ENCODE measurements around the gene SCAMP1.

SCAMP1 gene

DNA sequence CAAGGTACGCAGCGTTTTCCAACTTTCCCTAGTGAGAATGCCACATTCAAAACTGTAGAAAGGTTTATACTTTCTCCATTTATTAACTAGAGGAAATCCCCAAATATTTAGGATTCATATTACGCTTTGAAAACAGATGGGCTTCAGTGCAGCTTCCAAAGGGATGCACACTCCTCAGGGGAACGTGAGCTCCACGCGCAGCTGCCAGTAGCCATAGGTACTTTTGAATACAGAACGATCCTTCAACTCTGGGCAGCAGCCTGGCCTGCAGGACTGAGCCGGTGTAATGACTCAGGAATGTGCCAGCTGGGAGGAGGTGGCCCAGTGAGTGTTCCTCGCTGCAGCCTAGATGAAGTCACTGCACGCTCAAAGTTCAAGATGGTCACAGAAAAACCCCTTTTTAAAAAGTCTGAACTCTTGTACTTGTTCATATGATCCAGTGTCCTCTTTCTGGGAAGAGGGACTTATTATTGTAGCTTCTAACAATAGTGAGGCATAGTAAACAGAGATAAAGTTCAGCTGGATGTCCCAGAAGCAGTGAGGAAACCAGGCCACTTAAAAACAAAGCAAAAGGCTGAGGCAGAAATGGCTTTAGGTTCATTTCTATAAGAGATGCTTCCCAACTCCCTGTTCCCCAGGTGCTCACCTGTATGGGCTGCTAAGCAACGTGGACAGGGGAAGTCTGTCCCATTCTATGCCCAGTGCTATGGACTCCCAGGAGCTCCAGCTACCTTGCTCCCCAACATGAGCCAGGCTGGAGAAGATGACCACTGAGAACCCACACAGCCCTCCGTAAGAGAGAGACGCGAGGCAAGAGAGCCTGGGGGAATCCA lies 158.2 kb downstream of the SCAMP1 start:
- no peaks in the 10 kb centered on the region for H3K9me3 ChIP-seq
- no peaks in the 10 kb centered on the region for H3K4me1 ChIP-seq (ENCODE audit: control insufficient read depth in 1 of 2, insufficient read depth in 1 of 2, low read depth in 1 of 2, low read length in 1 of 2)
- no peak for TF ChIP-seq CTCF (IDR thresholded peaks at IDR 0.05)
- no peak overlapping the region for H3K27ac ChIP-seq
- no peak overlapping the region for H3K4me3 ChIP-seq (ENCODE audit: low read depth in 1 of 2, low read length in 1 of 2)
- no peaks in the 10 kb centered on the region for H3K36me3 ChIP-seq
- H3K27me3 ChIP-seq, result no peaks in the 10 kb centered on the region

DNA sequence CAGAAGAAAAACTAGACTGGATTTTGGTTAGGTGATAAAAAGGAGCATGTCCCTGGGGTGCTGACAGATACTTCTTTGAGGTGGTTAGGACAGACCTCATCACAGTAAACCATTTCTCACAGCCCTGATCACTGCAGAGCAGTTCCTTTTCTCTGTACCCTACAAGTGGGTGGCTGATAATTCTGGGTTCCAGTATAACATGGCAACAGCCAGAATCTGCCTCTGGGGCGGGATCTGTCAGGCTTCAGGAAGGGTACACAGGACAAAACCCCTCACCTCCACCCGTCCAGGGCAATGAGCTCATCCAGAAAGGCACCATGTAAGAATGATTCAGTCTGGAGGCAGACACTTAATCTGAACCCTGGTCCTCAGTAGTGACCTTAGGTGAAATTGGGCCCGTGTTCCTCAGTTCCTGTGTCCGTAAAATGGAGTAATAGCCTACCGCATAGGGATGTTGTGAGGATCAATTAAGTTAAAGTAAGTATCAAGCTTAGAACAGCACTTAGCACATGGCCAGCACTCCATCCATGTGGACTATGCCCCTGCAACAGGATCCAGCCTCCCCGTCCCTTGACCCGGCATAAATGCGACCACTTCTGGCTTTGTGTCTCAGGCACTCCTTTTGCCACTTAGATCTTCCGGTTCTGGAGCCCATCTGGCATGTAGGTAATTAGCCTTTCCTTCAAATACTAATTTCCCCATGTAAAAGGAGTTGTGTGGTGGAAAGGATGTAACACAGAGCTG lies 159.0 kb downstream of the SCAMP1 start:
- Histone ChIP-seq H3K9me3 (no peaks in the 10 kb centered on the region), H3K36me3 (no peaks in the 10 kb centered on the region), H3K4me3 (ENCODE audit: low read depth in 1 of 2, low read length in 1 of 2) (no peak overlapping the region), H3K4me1 (ENCODE audit: control insufficient read depth in 1 of 2, insufficient read depth in 1 of 2, low read depth in 1 of 2, low read length in 1 of 2) (no peaks in the 10 kb centered on the region), H3K27me3 (no peaks in the 10 kb centered on the region), H3K27ac (no peak overlapping the region)
- TF ChIP-seq CTCF (IDR thresholded peaks at IDR 0.05), result no peak

- TF ChIP-seq CTCF (IDR thresholded peaks at IDR 0.05), result no peak
- no peak overlapping the region for H3K4me3 ChIP-seq (ENCODE audit: low read depth in 1 of 2, low read length in 1 of 2)
- no peaks in the 10 kb centered on the region for H3K36me3 ChIP-seq
- no peaks in the 10 kb centered on the region for H3K27me3 ChIP-seq
- no peak overlapping the region for H3K27ac ChIP-seq
- H3K9me3 ChIP-seq, result no peaks in the 10 kb centered on the region
- H3K4me1 ChIP-seq (ENCODE audit: control insufficient read depth in 1 of 2, insufficient read depth in 1 of 2, low read depth in 1 of 2, low read length in 1 of 2), result no peaks in the 10 kb centered on the region
Measured at GRCh38 chr5:78521455-78521854, 161.0 kb downstream of the SCAMP1 start.

DNA sequence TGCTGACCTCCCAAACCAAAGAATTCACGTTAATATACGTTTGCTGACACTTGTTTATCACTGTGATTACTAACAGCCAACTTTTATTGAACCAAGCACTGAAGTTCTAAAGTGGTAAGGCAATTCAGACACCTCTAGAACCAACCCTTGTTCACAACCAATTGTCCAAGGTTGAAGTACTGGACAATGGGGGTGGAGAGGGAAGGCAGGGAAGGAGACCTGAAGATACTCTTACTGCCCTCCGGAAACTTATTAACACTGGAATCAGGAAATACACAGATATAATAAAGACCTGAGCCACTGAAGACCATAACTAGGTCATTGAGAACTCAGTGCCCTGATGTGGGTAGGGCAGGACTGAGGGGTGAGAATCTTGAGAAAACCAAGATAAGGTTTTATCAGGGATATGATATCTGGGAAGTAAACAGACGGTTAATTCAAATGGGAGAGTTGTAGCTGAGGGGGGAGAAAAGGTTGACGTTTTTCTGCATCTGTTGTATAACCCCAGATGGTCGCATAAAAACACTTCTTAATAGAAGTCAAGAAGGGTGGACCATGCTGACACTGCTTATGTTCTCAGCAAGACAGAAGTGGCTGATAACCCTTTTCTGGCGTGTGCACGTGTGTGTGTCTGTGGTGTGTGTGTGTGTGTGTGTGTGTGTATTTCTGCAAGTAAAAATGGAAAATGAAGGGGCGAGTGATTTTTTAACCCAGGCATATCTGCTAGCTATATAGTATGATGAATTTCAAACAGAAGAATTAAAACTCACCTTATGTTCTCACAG lies 162.3 kb downstream of the SCAMP1 start:
- no peak overlapping the region for H3K4me3 ChIP-seq (ENCODE audit: low read depth in 1 of 2, low read length in 1 of 2)

More for the DNA sequence above, 162.3 kb downstream of the SCAMP1 start:
- Histone ChIP-seq H3K27me3 (no peaks in the 10 kb centered on the region), H3K27ac (no peak overlapping the region), H3K36me3 (no peaks in the 10 kb centered on the region), H3K9me3 (no peaks in the 10 kb centered on the region), H3K4me1 (ENCODE audit: control insufficient read depth in 1 of 2, insufficient read depth in 1 of 2, low read depth in 1 of 2, low read length in 1 of 2) (no peaks in the 10 kb centered on the region)
- TF ChIP-seq CTCF (IDR thresholded peaks at IDR 0.05), result no peak

All from neutrophil (primary cell).